NCI-H2227 (cell line): Measurements from ENCODE around the gene SSBP4.

Experiments
- DNase-seq: peaks from one replicate; lab custom pipeline; 2025; ENCODE audit not compliant: unreplicated experiment; lab: John Stamatoyannopoulos, UW

Gene SSBP4

GRCh38 chr19:18431351-18432197 is 12.4 kb downstream of the SSBP4 start:
- DNase-seq = no peak

- DNase-seq = no peak
Measured at GRCh38 chr19:18432275-18433014, 13.2 kb downstream of the SSBP4 start.

GRCh38 chr19:18433015-18433691 is 14.0 kb downstream of the SSBP4 start:
- peak; percentile 58 for DNase-seq

GRCh38 chr19:18433735-18434398 is 14.7 kb downstream of the SSBP4 start:
- peak; percentile 41 for DNase-seq

- DNase-seq = no peak
Measured at GRCh38 chr19:18434411-18435175, 15.4 kb downstream of the SSBP4 start.

- no peak for DNase-seq
Measured at GRCh38 chr19:18435178-18435841, 16.1 kb downstream of the SSBP4 start.

- no peak for DNase-seq
Measured at GRCh38 chr19:18435842-18436670, 16.9 kb downstream of the SSBP4 start.

GRCh38 chr19:18436671-18437490 is 17.7 kb downstream of the SSBP4 start:
- peak; percentile 81 for DNase-seq

GRCh38 chr19:18437491-18438330 is 18.5 kb downstream of the SSBP4 start, which contains the start of gene ISYNA1:
Gene ISYNA1 (minus strand): TSS chr19:18438133. CDS start chr19:18437979, 154 bp downstream.
- peak; percentile 78 for DNase-seq

- DNase-seq = peak; percentile 29
Measured at GRCh38 chr19:18438331-18439024, 19.3 kb downstream of the SSBP4 start.

GRCh38 chr19:18439025-18439909 is 20.1 kb downstream of the SSBP4 start:
- no peak for DNase-seq

GRCh38 chr19:18439910-18440237 is 20.7 kb downstream of the SSBP4 start:
- DNase-seq = no peak

GRCh38 chr19:18440415-18440877 is 21.2 kb downstream of the SSBP4 start:
- DNase-seq = no peak

- DNase-seq = no peak
Measured at GRCh38 chr19:18440936-18441803, 22.0 kb downstream of the SSBP4 start.
